ENCODE data around the gene RGS7. TPM values are rescaled to one million over a fixed set of nuclear protein-coding genes. Genes with fewer than 3 reads are reported as not detected.

RGS7 gene
- total RNA-seq, 6 experiments from 2014 or later = not detected

DNA sequence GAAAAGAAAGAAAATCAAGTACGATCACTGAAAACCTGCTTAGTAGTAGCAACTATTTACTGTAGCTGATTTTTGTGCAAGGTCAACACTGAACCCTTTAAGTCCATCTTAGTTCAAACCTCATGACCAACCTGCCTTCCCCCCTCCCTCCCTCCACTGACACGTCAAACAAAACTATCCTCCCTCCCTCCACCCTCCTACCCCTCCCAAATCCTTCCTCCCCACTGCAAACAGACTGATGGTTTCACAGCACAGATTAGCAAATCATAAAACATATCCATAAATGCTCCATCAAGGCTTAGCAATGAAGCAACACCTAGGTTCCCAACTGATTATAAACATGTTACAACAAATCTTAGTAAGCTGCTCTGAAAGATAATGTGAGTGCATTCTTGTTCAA, 580.8 kb downstream of the RGS7 start:
- H3K4me1 ChIP-seq = no peaks in the 10 kb centered on the region
- DNase-seq = no peak
- no peak overlapping the region for H3K27ac ChIP-seq
- H3K4me3 ChIP-seq = no peak overlapping the region
- intact Hi-C loops (cut with DNase I) = no loop called here
- no peak for TF ChIP-seq POLR2A (IDR thresholded peaks at IDR 0.05)
- TF ChIP-seq, protein P1, sequence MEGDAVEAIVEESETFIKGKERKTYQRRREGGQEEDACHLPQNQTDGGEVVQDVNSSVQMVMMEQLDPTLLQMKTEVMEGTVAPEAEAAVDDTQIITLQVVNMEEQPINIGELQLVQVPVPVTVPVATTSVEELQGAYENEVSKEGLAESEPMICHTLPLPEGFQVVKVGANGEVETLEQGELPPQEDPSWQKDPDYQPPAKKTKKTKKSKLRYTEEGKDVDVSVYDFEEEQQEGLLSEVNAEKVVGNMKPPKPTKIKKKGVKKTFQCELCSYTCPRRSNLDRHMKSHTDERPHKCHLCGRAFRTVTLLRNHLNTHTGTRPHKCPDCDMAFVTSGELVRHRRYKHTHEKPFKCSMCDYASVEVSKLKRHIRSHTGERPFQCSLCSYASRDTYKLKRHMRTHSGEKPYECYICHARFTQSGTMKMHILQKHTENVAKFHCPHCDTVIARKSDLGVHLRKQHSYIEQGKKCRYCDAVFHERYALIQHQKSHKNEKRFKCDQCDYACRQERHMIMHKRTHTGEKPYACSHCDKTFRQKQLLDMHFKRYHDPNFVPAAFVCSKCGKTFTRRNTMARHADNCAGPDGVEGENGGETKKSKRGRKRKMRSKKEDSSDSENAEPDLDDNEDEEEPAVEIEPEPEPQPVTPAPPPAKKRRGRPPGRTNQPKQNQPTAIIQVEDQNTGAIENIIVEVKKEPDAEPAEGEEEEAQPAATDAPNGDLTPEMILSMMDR (IDR thresholded peaks at IDR 0.05) = no peak
- H3K36me3 ChIP-seq = no peaks in the 10 kb centered on the region
- no peaks in the 10 kb centered on the region for H3K27me3 ChIP-seq
- 11% methylated on average over 2 of the region's 2 CpGs for WGBS (ENCODE audit: insufficient coverage, low coverage, low lambda C conversion rate, missing lambda C conversion rate)
- H3K9me3 ChIP-seq = no peaks in the 10 kb centered on the region
- no peak for ATAC-seq

DNA sequence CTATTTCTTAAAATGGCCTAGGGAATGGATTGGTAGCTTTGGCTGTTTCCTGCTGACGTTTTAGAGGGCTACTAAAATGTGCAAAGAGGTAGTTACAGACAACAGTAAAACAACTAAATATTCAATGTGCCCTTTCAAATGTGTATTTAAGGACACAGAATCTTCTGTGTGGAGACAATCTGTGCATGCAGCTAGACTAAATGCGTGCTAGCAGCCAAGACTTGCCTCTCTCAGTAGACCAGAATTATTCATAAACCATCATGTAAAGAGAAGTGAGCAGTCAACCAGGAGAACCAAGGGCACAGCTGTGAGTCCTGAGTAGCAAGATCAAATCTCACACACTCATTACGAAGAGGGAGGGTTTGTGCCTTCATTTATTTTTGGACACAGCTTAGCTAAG, 584.9 kb downstream of the RGS7 start:
- no peak for ATAC-seq
- Histone ChIP-seq H3K9me3 (no peaks in the 10 kb centered on the region), H3K4me1 (no peaks in the 10 kb centered on the region), H3K36me3 (no peaks in the 10 kb centered on the region), H3K4me3 (no peak overlapping the region), H3K27me3 (no peaks in the 10 kb centered on the region), H3K27ac (no peak overlapping the region)
- TF ChIP-seq, protein P1 (IDR thresholded peaks at IDR 0.05) = no peak
- TF ChIP-seq POLR2A (IDR thresholded peaks at IDR 0.05) = no peak
- no peak for DNase-seq
- intact Hi-C loops (cut with DNase I) = no loop called here
- WGBS (ENCODE audit: insufficient coverage, low coverage, low lambda C conversion rate, missing lambda C conversion rate) = 32% methylated on average over 3 of the region's 3 CpGs

DNA sequence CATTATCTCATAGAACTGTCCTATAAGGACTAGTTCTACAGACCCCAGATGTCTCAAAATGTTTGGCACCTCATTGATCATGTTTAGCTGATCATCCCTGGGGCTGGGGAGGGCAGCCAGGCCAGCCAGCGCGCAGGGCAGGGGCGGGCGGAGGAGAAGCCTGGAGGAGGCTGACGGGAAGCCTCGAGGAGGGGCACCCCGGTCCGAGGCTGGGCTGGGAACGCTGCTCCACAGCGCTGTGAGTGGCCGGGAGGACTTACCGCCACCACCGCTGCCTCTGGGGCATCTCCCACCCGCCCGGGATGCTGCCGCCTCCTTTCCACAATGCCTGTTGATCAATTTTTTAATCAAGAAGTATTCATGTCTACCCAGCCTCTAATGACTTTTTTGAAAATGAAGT, 585.6 kb downstream of the RGS7 start:
- Histone ChIP-seq H3K9me3 (no peaks in the 10 kb centered on the region), H3K36me3 (no peaks in the 10 kb centered on the region), H3K27me3 (no peaks in the 10 kb centered on the region), H3K27ac (no peak overlapping the region), H3K4me3 (no peak overlapping the region), H3K4me1 (no peaks in the 10 kb centered on the region)
- TF ChIP-seq, protein P1 (IDR thresholded peaks at IDR 0.05) = no peak
- TF ChIP-seq POLR2A (IDR thresholded peaks at IDR 0.05) = no peak
- intact Hi-C loops (cut with DNase I) = no loop called here
- WGBS (ENCODE audit: insufficient coverage, low coverage, low lambda C conversion rate, missing lambda C conversion rate) = 81% methylated on average over 6 of the region's 16 CpGs
- peak in 1 of 4 donors; percentile 18 for ATAC-seq
- DNase-seq = no peak

DNA sequence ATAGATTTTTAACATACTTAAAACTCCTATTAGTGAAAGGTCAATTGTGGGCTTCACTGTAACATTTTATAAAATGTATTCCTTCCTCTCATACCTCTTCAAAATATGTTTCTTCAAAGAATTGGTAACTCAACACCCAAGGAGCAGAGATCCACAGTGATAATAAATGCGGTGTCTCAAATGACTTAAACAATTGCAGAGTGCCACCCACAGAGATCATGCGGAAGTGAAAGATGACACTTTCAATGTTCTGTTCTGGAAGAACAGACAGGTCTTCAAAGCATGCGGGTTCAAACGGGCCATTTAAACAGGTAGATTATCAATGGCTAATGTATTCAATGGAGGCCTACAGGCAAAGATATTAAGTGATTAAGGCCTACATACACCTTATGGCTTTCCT, 588.0 kb downstream of the RGS7 start:
- Histone ChIP-seq H3K36me3 (no peaks in the 10 kb centered on the region), H3K9me3 (no peaks in the 10 kb centered on the region), H3K4me3 (no peak overlapping the region), H3K27me3 (no peaks in the 10 kb centered on the region), H3K4me1 (no peaks in the 10 kb centered on the region), H3K27ac (no peak overlapping the region)
- no peak for ATAC-seq
- 67% methylated on average over 4 of the region's 4 CpGs for WGBS (ENCODE audit: insufficient coverage, low coverage, low lambda C conversion rate, missing lambda C conversion rate)
- intact Hi-C loops (cut with DNase I) = no loop called here
- DNase-seq = no peak
- TF ChIP-seq, protein P1 (IDR thresholded peaks at IDR 0.05) = no peak
- no peak for TF ChIP-seq POLR2A (IDR thresholded peaks at IDR 0.05)

DNA sequence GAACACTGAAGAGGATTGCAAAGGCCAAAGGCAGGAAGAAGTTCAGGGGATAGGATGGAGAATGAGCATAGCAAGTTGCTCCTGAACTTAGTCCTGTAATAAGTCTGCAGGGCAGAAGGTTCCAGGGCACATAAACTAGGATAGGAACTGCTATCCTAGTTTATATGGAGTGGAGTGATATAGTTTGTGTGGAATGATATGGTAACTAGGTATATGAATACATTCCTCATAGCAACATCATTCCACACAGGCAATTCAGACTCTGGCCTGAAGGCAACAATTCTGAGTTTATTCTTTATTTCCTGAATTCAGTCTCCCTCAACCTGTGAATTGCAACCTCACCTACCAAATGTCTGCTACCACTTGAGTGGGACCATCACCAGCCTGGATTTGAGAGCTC, 590.2 kb downstream of the RGS7 start:
- intact Hi-C loops (cut with DNase I) = no loop called here
- DNase-seq (no peak), ATAC-seq (no peak)
- no peaks in the 10 kb centered on the region for H3K27me3 ChIP-seq
- no peaks in the 10 kb centered on the region for H3K4me1 ChIP-seq
- no peaks in the 10 kb centered on the region for H3K36me3 ChIP-seq
- no peak for TF ChIP-seq POLR2A (IDR thresholded peaks at IDR 0.05)
- TF ChIP-seq, protein P1 (IDR thresholded peaks at IDR 0.05) = no peak
- no peaks in the 10 kb centered on the region for H3K9me3 ChIP-seq
- no peak overlapping the region for H3K4me3 ChIP-seq
- H3K27ac ChIP-seq = no peak overlapping the region

Measured in right lobe of liver (tissue), 6 donors.